ELF-1 (cell line): ENCODE results near the gene TLR5.

ENCODE experiments used
- DNase-seq: peaks from one replicate; pipeline ENCODE4 v3.0.0-alpha.2; 2016; ENCODE audit warnings: low read depth, low spot score

Gene TLR5

GRCh38 chr1:223150443-223150842 lies 7.4 kb upstream of the TLR5 start:
- no peak for DNase-seq

GRCh38 chr1:223147873-223148272 lies 4.8 kb upstream of the TLR5 start:
- DNase-seq = no peak

- no peak for DNase-seq
These were observed 4.4 kb upstream of the TLR5 start for GRCh38 chr1:223147409-223147808.

GRCh38 chr1:223146745-223147144 lies 3.7 kb upstream of the TLR5 start:
- DNase-seq = no peak

- no peak for DNase-seq
These were observed 1.9 kb upstream of the TLR5 start for GRCh38 chr1:223144914-223145313.

- DNase-seq = no peak
These were observed 1.4 kb upstream of the TLR5 start for GRCh38 chr1:223144431-223144830.

GRCh38 chr1:223143537-223144248 lies 645 bp upstream of the TLR5 start:
- DNase-seq = no peak

GRCh38 chr1:223142269-223142668 lies 779 bp downstream of the TLR5 start:
- DNase-seq = no peak

GRCh38 chr1:223140611-223141405 lies 2.2 kb downstream of the TLR5 start:
- DNase-seq = no peak

- no peak for DNase-seq
These were observed 5.5 kb downstream of the TLR5 start for GRCh38 chr1:223137455-223138085.

- DNase-seq = peak; percentile 16
These were observed 7.0 kb downstream of the TLR5 start for GRCh38 chr1:223136086-223136485.

GRCh38 chr1:223135176-223135942 lies 7.7 kb downstream of the TLR5 start:
- DNase-seq = no peak

- peak; percentile 88 for DNase-seq
These were observed 9.1 kb downstream of the TLR5 start for GRCh38 chr1:223133824-223134435.

- peak; percentile 92 for DNase-seq
These were observed 9.7 kb downstream of the TLR5 start for GRCh38 chr1:223133306-223133823.

- DNase-seq = peak; percentile 89
These were observed 13.7 kb downstream of the TLR5 start for GRCh38 chr1:223129229-223129901.

- no peak for DNase-seq
These were observed 16.3 kb downstream of the TLR5 start for GRCh38 chr1:223126741-223127140.

GRCh38 chr1:223125766-223126165 lies 17.3 kb downstream of the TLR5 start:
- no peak for DNase-seq

- no peak for DNase-seq
These were observed 19.9 kb downstream of the TLR5 start for GRCh38 chr1:223123011-223123610.

GRCh38 chr1:223118418-223118817 lies 24.6 kb downstream of the TLR5 start:
- no peak for DNase-seq

- no peak for DNase-seq
These were observed 26.1 kb downstream of the TLR5 start for GRCh38 chr1:223116950-223117349.
